Vagina (tissue), 2 donors: Measurements from ENCODE around the gene TUBGCP5. TPM values are rescaled to one million over a fixed set of nuclear protein-coding genes. Genes with fewer than 3 reads are reported as not detected.

Experiments used
- DNase-seq, 2 donors: peaks; one replicate each; pipeline ENCODE4 v3.0.0-alpha.2; 2017; ENCODE audit errors: extremely low spot score in 2 of 2
- H3K27ac ChIP-seq: fragments of 200-600 bp; sonication (generic); one replicate; pipeline ENCODE4 v1.5.1; 2019
- H3K27me3 ChIP-seq: fragments of 200-600 bp; sonication (generic); one replicate; pipeline ENCODE4 v1.5.1; 2019
- H3K36me3 ChIP-seq, 2 donors: fragments of 200-600 bp; sonication (generic); one replicate each; pipeline ENCODE4 v1.5.1; 2017 to 2019
- H3K4me1 ChIP-seq: fragments of 200-600 bp; sonication (generic); one replicate; pipeline ENCODE4 v1.5.1; 2019
- H3K4me3 ChIP-seq, 2 donors: fragments of 200-600 bp; sonication (generic); 1 replicate in 1 of 2; 2 replicates in 1 of 2; pipeline ENCODE4 v1.5.1; 2016 to 2019
- H3K9me3 ChIP-seq: fragments of 200-600 bp; sonication (generic); one replicate; pipeline ENCODE4 v1.5.1; 2019
- CTCF ChIP-seq, 3 experiments: fragments of 450-650 bp in 2 of 3; fragments of 200-600 bp in 1 of 3; sonication (generic) in 1 of 3; IDR thresholded peaks; one replicate each; pipeline ENCODE4 v1.5.1; 2017 to 2019; ENCODE audit warnings: antibody characterized with exemption in 3 of 3, mild to moderate bottlenecking in 2 of 3, moderate library complexity in 2 of 3
- POLR2A ChIP-seq, 2 donors: fragments of 450-650 bp; IDR thresholded peaks; one replicate each; pipeline ENCODE4 v1.6.1; 2017; ENCODE audit warnings: antibody characterized with exemption in 2 of 2, mild to moderate bottlenecking in 2 of 2, moderate library complexity in 2 of 2
- POLR2AphosphoS5 ChIP-seq, 2 donors: sonication (generic); formaldehyde crosslinking; IDR thresholded peaks; one replicate each; pipeline ENCODE4 v1.9.0; 2017; ENCODE audit warnings: antibody characterized with exemption in 2 of 2, mild to moderate bottlenecking in 2 of 2, low read depth in 1 of 2; ENCODE audit not compliant: insufficient read depth in 1 of 2
- intact Hi-C: fragments of 100-400 bp; cut with DNase I; formaldehyde crosslinking; loops from one replicate; pipeline ENCODE4 v1.15.1; 2023
- total RNA-seq: library from RNA; depleted of rRNA; stranded (reverse); fragments of >200 nt; gene quantifications from one replicate; pipeline ENCODE4 v1.2.3, GENCODE V29; 2016

Gene TUBGCP5
- total RNA-seq, 1 donor from 2014 or later, result 11.3 TPM

GRCh38 chr15:22974745-22975144, 64.6 kb downstream of the TUBGCP5 start:
- Histone ChIP-seq H3K36me3 (no peaks in the 10 kb centered on the region), H3K9me3 (no peaks in the 10 kb centered on the region), H3K27ac (no peak overlapping the region), H3K4me1 (peaks cover 17% of the 10 kb centered on the region), H3K27me3 (no peaks in the 10 kb centered on the region), H3K4me3 (no peak overlapping the region)
- TF ChIP-seq POLR2AphosphoS5 (IDR thresholded peaks at IDR 0.05; ENCODE audit: insufficient read depth in 1 of 2, low read depth in 1 of 2) (no peak), POLR2A (IDR thresholded peaks at IDR 0.05) (no peak), CTCF (IDR thresholded peaks at IDR 0.05) (no peak)
- intact Hi-C loops, result no loop called here
- no peak for DNase-seq

GRCh38 chr15:22973987-22974386, 65.4 kb downstream of the TUBGCP5 start:
- DNase-seq, result no peak
- no peak for TF ChIP-seq POLR2AphosphoS5 (IDR thresholded peaks at IDR 0.05; ENCODE audit: insufficient read depth in 1 of 2, low read depth in 1 of 2)
- no peak for TF ChIP-seq POLR2A (IDR thresholded peaks at IDR 0.05)
- TF ChIP-seq CTCF (IDR thresholded peaks at IDR 0.05), result no peak
- Histone ChIP-seq H3K9me3 (no peaks in the 10 kb centered on the region), H3K36me3 (no peaks in the 10 kb centered on the region), H3K27ac (no peak overlapping the region), H3K27me3 (no peaks in the 10 kb centered on the region), H3K4me1 (peaks cover 16% of the 10 kb centered on the region), H3K4me3 (no peak overlapping the region)
- intact Hi-C loops, result no loop called here

- Histone ChIP-seq H3K27ac (no peak overlapping the region), H3K27me3 (no peaks in the 10 kb centered on the region), H3K4me3 (no peak overlapping the region), H3K9me3 (no peaks in the 10 kb centered on the region), H3K36me3 (no peaks in the 10 kb centered on the region), H3K4me1 (peaks cover 16% of the 10 kb centered on the region)
- intact Hi-C loops, result no loop called here
- no peak for TF ChIP-seq CTCF (IDR thresholded peaks at IDR 0.05)
- no peak for TF ChIP-seq POLR2AphosphoS5 (IDR thresholded peaks at IDR 0.05; ENCODE audit: insufficient read depth in 1 of 2, low read depth in 1 of 2)
- TF ChIP-seq POLR2A (IDR thresholded peaks at IDR 0.05), result no peak
- DNase-seq, result no peak
These were observed 66.1 kb downstream of the TUBGCP5 start for GRCh38 chr15:22973286-22973685.

DNA sequence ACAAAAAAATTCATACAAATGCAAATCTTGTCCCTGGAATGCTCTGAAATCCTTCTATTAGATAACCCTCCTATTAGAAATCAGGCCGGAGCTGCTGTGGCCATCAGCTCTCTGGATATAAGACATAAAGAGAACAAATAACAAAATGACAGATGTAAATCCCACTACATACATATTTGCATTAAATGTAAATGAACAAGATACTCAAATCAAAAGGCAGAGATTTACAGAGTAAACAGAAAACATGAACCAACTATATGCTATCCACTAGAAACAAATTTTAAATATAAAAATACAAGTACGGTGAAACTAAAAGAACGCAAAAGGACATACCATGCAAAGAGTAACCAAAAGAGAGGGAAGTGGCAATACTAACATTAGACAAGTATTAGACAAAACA, 69.9 kb downstream of the TUBGCP5 start:
- H3K4me3 ChIP-seq, result no peak overlapping the region
- intact Hi-C loops, result no loop called here
- H3K4me1 ChIP-seq, result peaks cover 31% of the 10 kb centered on the region
- TF ChIP-seq CTCF (IDR thresholded peaks at IDR 0.05) (no peak), POLR2AphosphoS5 (IDR thresholded peaks at IDR 0.05; ENCODE audit: insufficient read depth in 1 of 2, low read depth in 1 of 2) (no peak), POLR2A (IDR thresholded peaks at IDR 0.05) (no peak)
- H3K27ac ChIP-seq, result no peak overlapping the region
- no peaks in the 10 kb centered on the region for H3K9me3 ChIP-seq
- no peaks in the 10 kb centered on the region for H3K27me3 ChIP-seq
- H3K36me3 ChIP-seq, result no peaks in the 10 kb centered on the region
- no peak for DNase-seq

GRCh38 chr15:22968366-22968765, 71.0 kb downstream of the TUBGCP5 start:
- Histone ChIP-seq H3K9me3 (no peaks in the 10 kb centered on the region), H3K27me3 (no peaks in the 10 kb centered on the region), H3K36me3 (no peaks in the 10 kb centered on the region), H3K4me1 (peaks cover 33% of the 10 kb centered on the region), H3K4me3 (no peak overlapping the region), H3K27ac (no peak overlapping the region)
- intact Hi-C loops, result no loop called here
- TF ChIP-seq POLR2AphosphoS5 (IDR thresholded peaks at IDR 0.05; ENCODE audit: insufficient read depth in 1 of 2, low read depth in 1 of 2), result no peak
- no peak for TF ChIP-seq POLR2A (IDR thresholded peaks at IDR 0.05)
- no peak for TF ChIP-seq CTCF (IDR thresholded peaks at IDR 0.05)
- DNase-seq, result no peak
